Stomach (tissue), 4 donors: ENCODE data around the gene BORCS5.

Source experiments
- POLR2A ChIP-seq, 4 donors: fragments of 450-650 bp; IDR thresholded peaks; one replicate each; pipeline ENCODE4 v1.6.1; 2016; ENCODE audit warnings: antibody characterized with exemption in 4 of 4, control low read depth in 2 of 4, mild to moderate bottlenecking in 1 of 4, moderate library complexity in 1 of 4
- TF ChIP-seq, protein P1 (sequence below), 7 experiments: fragments of 450-650 bp in 4 of 7; fragments of 200-600 bp in 3 of 7; sonication (generic) in 3 of 7; IDR thresholded peaks; one replicate each; pipeline ENCODE4 v1.5.1; 2016 to 2019; ENCODE audit warnings: antibody characterized with exemption in 7 of 7, control low read depth in 2 of 7, mild to moderate bottlenecking in 1 of 7

DNA sequence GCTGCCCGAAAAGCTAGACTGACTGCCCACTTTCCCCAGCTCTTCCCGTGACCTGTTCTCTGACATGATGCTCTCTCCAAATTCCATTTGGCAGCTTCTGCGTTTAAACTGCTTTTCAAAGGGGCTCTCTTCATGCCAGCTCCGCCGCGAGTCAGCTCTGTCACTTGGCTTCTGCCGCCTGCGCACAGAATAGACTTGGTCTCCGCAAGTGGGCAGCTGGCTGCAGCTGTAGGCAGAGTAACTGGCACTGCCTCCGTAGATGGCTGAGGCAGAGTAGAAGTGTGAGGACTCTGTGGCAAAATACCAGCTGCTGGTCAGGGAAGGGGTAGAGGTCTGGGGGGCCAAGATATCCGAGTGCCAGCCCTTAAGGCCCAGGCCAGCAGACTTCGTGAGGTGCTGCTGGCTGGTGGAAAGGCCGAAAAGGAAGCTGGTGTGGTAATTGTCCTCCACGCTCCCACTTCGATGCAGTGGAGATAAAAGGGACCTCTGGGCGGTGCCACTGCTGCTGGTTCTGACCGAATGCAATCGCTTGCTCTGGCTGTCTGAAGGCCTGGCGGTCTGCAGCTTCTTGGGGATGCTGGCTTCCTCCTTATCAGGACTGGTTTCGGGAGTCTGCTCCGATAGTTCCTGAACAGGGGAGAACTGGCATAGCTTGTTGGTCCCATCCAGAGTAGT, 120.1 kb downstream of the BORCS5 start:
- no peak for TF ChIP-seq POLR2A (IDR thresholded peaks at IDR 0.05)
- TF ChIP-seq, protein P1, sequence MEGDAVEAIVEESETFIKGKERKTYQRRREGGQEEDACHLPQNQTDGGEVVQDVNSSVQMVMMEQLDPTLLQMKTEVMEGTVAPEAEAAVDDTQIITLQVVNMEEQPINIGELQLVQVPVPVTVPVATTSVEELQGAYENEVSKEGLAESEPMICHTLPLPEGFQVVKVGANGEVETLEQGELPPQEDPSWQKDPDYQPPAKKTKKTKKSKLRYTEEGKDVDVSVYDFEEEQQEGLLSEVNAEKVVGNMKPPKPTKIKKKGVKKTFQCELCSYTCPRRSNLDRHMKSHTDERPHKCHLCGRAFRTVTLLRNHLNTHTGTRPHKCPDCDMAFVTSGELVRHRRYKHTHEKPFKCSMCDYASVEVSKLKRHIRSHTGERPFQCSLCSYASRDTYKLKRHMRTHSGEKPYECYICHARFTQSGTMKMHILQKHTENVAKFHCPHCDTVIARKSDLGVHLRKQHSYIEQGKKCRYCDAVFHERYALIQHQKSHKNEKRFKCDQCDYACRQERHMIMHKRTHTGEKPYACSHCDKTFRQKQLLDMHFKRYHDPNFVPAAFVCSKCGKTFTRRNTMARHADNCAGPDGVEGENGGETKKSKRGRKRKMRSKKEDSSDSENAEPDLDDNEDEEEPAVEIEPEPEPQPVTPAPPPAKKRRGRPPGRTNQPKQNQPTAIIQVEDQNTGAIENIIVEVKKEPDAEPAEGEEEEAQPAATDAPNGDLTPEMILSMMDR (IDR thresholded peaks at IDR 0.05), result no peak
